HG02571 (cell line): ENCODE measurements around the gene PNPLA6.

Source experiments
- ATAC-seq: cut with Tn5 transposase; IDR thresholded peaks from one replicate; pipeline ENCODE4 v1.9.1; 2021; ENCODE audit warnings: mild to moderate bottlenecking, moderate library complexity; ENCODE audit not compliant: unreplicated experiment

Gene PNPLA6

GRCh38 chr19:7515110-7515644, 20.3 kb upstream of the PNPLA6 start:
- no peak for ATAC-seq

GRCh38 chr19:7515645-7516151, 19.8 kb upstream of the PNPLA6 start, which contains the start of gene ZNF358:
Gene ZNF358 (plus strand): TSS chr19:7516103. CDS start chr19:7519243, 3,140 bp downstream.
- no peak for ATAC-seq

GRCh38 chr19:7516333-7516732, 19.2 kb upstream of the PNPLA6 start:
- no peak for ATAC-seq

GRCh38 chr19:7516878-7517277, 18.6 kb upstream of the PNPLA6 start:
- no peak for ATAC-seq

GRCh38 chr19:7519361-7520130, 16.0 kb upstream of the PNPLA6 start:
- ATAC-seq, result no peak

- ATAC-seq, result no peak
These were observed 15.1 kb upstream of the PNPLA6 start for GRCh38 chr19:7520131-7521051.

GRCh38 chr19:7521551-7522071, 13.9 kb upstream of the PNPLA6 start:
- no peak for ATAC-seq

GRCh38 chr19:7522072-7522922, 13.2 kb upstream of the PNPLA6 start, which contains the start of gene MCOLN1:
Gene MCOLN1 (plus strand): TSS chr19:7522624. CDS start chr19:7522751, 127 bp downstream.
- peak; percentile 72 for ATAC-seq

GRCh38 chr19:7522923-7523667, 12.4 kb upstream of the PNPLA6 start:
- no peak for ATAC-seq

GRCh38 chr19:7524523-7524922, 11.0 kb upstream of the PNPLA6 start:
- ATAC-seq, result no peak

GRCh38 chr19:7524992-7525739, 10.4 kb upstream of the PNPLA6 start:
- no peak for ATAC-seq

- ATAC-seq, result no peak
These were observed 9.2 kb upstream of the PNPLA6 start for GRCh38 chr19:7526059-7526929.

GRCh38 chr19:7527516-7528191, 7.9 kb upstream of the PNPLA6 start:
- ATAC-seq, result no peak

- no peak for ATAC-seq
These were observed 7.4 kb upstream of the PNPLA6 start for GRCh38 chr19:7528192-7528519.

GRCh38 chr19:7528522-7529245, 6.8 kb upstream of the PNPLA6 start:
- ATAC-seq, result no peak

- ATAC-seq, result no peak
These were observed 6.3 kb upstream of the PNPLA6 start for GRCh38 chr19:7529246-7529600.
